CD4-positive, alpha-beta T cell treated with Interleukin-2 at 100 ng/mL for 4 hours (primary cell): ENCODE data around the gene TGM2.

Source experiments
- DNase-seq: peaks from one replicate; pipeline ENCODE4 v3.0.0-alpha.2; 2020; ENCODE audit warnings: low spot score

TGM2 gene

GRCh38 chr20:38165089-38165965 is at the start of gene TGM2:
Gene TGM2 (minus strand): TSS chr20:38165270. CDS start chr20:38165198, 72 bp downstream.
- DNase-seq, result peak; percentile 19

- DNase-seq, result no peak
Observed at GRCh38 chr20:38214256-38215193, 49.5 kb upstream of the TGM2 start.

GRCh38 chr20:38213607-38213940 is 48.5 kb upstream of the TGM2 start:
- DNase-seq, result no peak

DNA sequence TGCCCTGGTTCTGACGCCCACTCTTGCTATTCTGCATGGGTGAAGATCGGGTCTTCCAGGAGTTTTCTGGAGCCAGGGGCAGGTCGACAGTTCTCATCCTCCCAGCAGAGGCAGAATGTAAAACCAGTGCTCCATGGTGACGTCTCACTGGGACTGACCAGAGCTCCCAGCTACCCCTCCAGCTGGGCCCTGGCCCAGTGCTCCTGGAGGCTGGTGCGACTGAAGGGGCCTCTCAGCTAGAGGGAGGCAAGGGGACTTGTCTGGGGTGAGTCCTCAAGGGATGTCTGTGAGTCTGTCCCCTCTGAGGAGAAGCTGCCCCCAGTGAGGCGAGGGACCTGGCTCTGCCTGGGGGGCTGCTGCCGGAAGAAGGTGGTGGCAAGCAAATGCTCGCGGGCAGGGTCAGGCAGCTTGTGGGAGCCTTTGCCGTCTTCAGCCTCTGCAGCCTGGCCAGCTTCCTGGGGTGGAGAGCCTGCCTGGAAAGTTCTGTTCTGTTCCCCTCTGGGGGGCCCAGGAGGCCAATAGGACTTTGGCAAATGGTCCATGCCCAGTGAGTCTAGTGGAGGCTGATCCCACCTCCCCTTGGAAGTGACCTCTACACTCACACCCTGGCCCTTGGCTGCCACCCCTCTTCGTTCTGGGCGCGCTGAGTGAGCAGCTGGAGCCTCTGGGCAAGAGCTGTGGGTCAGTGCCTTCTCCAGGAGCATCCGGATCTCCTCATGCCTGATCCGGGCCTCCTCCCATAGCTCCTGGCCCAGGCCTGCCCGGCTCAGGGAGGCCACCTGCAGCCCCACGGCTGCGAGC is 47.9 kb upstream of the TGM2 start:
- DNase-seq, result no peak

- no peak for DNase-seq
Observed at GRCh38 chr20:38211200-38212097, 46.4 kb upstream of the TGM2 start.

DNA sequence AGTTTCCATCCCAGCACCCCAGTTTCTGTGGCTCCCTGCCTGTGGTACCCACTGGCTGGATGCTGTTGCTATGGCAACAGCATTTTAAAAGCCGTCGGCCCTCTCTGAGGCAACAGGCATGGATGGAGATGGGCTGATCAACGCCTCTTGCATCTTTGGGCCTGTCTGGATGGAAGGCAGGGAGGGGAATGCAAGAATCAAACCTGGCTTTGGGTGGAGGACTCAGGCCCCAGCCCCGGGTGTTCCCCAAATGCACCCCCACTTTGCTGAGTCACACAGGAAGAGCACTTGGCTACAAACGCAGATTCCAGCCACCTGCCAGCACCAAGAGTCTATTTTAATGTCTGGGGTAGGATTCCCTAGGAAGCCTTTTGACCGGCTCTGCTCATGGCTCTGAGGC is 45.7 kb upstream of the TGM2 start:
- no peak for DNase-seq

DNA sequence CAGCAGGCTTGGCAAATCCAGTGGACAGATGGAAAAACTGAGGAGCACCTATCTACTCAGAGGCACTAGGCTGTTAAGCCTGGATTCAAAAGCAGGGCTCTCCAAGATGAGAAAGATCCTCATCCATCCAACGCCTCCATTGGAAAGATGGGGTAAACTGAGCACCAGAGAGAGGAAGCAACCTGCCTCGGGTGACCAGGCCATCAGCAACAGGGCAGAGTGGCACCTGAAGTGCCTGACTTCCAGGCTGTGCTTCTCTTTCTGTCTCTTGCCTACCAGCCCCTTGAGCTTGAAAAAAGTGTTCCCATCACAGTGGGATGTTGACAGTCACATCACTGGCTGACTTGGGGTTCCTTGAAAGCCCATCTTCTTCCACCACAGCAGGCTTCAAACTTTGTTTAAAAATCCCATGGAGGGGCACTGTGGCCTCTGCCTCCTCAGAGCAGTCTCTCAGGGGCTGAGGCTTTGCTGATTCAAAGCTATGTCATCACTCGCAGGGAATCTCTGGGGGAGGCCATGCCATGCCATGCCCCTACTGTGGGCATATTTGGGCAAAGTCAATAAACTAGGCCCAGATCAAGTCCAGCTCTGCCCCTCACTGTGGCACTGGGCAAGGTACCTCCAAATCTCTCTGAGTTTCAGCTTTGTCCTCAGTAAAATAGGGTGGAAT is 44.8 kb upstream of the TGM2 start:
- no peak for DNase-seq

DNA sequence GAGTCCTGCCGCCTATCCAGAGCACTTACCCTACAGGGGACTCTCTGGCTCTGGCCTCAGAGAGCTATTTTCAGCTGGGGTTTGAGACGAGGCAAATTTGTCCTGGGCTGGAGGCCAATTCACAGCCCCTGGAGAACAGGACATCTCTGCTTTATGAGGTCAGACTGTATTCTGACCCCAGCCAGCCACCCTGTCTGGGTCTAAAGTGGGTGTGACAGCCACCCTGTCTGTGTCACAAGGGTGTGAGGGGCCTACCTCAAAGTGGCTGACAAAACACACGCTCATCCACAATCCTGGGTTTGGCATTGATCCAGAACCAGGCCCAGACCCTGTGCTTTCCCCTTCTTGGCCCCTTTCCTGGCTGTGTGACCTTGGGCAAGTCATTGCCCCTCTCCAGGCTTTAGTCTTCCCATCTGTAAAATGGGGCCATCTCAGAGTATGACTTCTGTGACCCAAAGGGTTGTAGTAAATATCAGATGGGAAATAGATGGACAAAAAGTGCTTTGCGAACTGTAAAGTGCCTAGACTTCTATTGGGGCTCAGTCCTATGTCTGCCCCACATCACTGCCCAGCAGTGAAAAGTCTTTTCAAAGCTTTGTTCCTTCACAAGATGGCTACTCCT is 44.1 kb upstream of the TGM2 start:
- no peak for DNase-seq

- no peak for DNase-seq
Observed at GRCh38 chr20:38208523-38208922, 43.5 kb upstream of the TGM2 start.

- DNase-seq, result no peak
Observed at GRCh38 chr20:38208088-38208487, 43.0 kb upstream of the TGM2 start.

DNA sequence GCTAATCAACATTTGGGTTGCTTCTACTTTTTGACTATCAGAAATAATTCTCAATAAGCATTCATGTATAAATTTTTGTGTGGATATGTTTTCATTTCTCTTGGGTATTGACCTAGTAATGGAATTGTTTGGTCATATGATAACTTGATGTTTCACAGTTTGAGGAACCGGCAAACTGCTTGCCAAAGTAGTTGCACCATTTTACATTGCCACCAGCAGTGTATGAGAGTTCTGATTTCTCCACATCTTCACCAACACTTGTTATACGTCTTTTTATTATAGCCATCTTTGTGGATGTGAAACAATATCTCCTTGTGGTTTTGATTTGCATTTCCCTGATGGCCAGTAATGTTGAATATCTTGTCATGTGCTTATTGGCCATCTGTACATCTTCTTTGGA is 42.6 kb upstream of the TGM2 start:
- DNase-seq, result no peak

- DNase-seq, result no peak
Observed at GRCh38 chr20:38205001-38205400, 39.9 kb upstream of the TGM2 start.

GRCh38 chr20:38203981-38204357 is 38.9 kb upstream of the TGM2 start:
- DNase-seq, result no peak

DNA sequence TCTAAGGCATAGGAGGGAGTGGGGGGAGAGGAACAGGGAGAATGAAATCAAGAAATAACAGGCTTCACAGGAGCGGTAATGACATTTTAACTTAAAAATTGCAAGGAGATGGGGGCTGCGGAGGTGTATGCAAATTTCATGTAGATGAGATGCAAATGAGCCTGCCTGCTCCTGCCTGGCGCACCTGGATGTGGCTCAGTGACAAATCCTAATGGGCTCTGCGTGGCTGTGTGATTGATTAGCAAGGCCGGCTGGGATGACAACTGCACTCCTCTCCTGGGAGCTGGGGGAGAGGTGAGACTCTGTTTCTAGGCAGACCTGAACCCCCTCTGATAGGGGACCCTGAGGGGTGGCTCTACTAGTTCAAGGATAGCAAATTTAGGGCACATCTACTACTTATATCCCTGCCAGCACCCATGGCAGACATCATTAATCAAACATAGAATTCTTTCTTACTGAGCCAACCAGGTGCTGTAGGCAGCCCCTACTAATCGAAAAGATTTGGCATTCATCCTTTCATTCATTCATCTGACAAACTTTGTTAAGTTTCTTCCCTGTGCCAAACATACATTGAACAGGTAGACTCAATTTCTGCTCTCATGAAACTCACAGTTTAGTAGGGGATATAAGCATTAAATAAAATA is 38.4 kb upstream of the TGM2 start:
- no peak for DNase-seq

- no peak for DNase-seq
Observed at GRCh38 chr20:38202982-38203293, 37.9 kb upstream of the TGM2 start.

GRCh38 chr20:38202153-38202981 is 37.3 kb upstream of the TGM2 start:
- no peak for DNase-seq

GRCh38 chr20:38201356-38201755 is 36.3 kb upstream of the TGM2 start:
- DNase-seq, result no peak

DNA sequence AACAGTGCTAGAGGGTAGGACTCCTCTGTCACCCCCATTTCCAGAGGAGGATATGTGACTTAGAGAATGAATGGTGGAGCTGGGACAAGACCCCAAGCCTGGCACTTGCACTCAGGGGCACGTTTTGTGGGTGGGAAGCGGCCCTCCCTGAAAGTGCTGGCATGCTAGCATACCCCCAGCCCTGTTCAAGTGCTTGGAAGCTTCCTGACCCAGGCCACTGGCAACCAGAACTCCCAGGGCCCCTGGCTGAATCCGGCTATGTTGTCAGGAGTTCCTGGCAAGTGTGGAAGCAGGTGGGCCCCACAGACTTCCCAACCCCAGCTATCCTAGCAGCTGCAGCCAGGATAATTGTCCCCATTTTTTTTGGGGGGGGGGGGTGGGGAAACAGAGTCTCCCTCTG is 35.6 kb upstream of the TGM2 start:
- no peak for DNase-seq
